Esophagus squamous epithelium (tissue), 4 donors: ENCODE measurements around the gene ZBTB25.

Experiments used
- POLR2A ChIP-seq, 4 donors: fragments of 450-650 bp; IDR thresholded peaks; one replicate each; pipeline ENCODE4 v1.6.1; 2017; ENCODE audit warnings: antibody characterized with exemption in 4 of 4, mild to moderate bottlenecking in 4 of 4, moderate library complexity in 3 of 4
- TF ChIP-seq, protein P1 (sequence below), 6 experiments: fragments of 450-650 bp in 4 of 6; fragments of 200-600 bp in 2 of 6; sonication (generic) in 2 of 6; IDR thresholded peaks; one replicate each; pipeline ENCODE4 v1.5.1; 2016 to 2019; ENCODE audit warnings: antibody characterized with exemption in 6 of 6, mild to moderate bottlenecking in 4 of 6, moderate library complexity in 4 of 6

DNA sequence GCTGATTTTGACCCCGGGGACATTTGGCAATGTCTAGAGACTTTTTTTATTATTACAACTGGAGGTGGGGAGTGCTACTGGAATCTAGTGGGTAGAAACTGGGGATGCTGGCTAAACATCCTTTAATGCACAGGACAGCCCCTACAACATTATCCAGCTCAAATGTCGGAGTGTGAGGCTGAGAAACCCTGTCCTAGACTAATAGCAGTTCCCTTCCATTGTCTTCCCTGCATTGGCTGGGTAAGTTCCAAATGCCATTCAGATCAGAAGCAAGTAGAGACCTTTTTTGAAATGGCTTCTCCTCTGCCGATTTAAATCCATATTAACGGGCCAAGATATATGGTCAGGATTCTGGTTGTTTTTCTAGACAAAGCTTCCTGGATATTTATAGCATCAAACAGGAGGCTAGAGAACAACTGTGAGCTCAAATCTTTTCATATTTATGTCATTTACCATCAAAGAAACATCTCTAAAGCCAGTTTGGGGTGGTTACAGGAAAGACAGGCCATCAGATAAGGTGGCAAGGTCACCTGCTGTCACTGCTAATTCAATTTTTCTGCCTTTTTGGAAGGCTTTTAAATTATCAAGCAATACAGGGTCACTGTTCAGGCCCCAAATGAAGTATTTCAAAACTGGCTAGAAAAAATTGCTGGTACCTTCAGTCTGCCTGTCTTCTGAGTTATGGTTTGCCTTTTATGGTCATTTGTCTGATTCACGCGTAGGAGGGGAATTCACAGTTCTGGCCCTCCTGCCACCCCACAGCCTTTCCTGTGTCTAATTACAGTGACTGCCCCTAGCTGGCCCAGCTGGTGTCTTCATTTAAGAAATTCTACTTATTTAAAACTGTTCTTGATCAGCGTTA, 58.4 kb downstream of the ZBTB25 start:
- no peak for TF ChIP-seq POLR2A (IDR thresholded peaks at IDR 0.05)
- TF ChIP-seq, protein P1, sequence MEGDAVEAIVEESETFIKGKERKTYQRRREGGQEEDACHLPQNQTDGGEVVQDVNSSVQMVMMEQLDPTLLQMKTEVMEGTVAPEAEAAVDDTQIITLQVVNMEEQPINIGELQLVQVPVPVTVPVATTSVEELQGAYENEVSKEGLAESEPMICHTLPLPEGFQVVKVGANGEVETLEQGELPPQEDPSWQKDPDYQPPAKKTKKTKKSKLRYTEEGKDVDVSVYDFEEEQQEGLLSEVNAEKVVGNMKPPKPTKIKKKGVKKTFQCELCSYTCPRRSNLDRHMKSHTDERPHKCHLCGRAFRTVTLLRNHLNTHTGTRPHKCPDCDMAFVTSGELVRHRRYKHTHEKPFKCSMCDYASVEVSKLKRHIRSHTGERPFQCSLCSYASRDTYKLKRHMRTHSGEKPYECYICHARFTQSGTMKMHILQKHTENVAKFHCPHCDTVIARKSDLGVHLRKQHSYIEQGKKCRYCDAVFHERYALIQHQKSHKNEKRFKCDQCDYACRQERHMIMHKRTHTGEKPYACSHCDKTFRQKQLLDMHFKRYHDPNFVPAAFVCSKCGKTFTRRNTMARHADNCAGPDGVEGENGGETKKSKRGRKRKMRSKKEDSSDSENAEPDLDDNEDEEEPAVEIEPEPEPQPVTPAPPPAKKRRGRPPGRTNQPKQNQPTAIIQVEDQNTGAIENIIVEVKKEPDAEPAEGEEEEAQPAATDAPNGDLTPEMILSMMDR (IDR thresholded peaks at IDR 0.05): no peak
